ENCODE results near the gene RYR1. TPM values are rescaled to one million over a fixed set of nuclear protein-coding genes. Genes with fewer than 3 reads are reported as not detected.

RYR1 gene
- total RNA-seq, 2 experiments from 2014 or later = 0.54 to 1.4 TPM

- Histone ChIP-seq H3K9me2 (ENCODE audit: insufficient read depth, low read length) (no peaks in the 10 kb centered on the region), H3K4me2 (ENCODE audit: low read length) (peak overlapping the region; percentile 45; the same call in 1 of the 2 replicates), H2AFZ (ENCODE audit: low read length) (peak overlapping the region; percentile 21; the same call in 1 of the 2 replicates), H3K36me3 (ENCODE audit: insufficient read depth, low read length) (no peaks in the 10 kb centered on the region), H4K20me1 (ENCODE audit: insufficient read depth, low read length) (no peaks in the 10 kb centered on the region), H3K4me1 (ENCODE audit: insufficient read depth, low read length, poor library complexity, severe bottlenecking) (no peaks in the 10 kb centered on the region), H3K4me3 (ENCODE audit: low read depth, low read length, poor library complexity, severe bottlenecking) (no peak overlapping the region), H3K9me3 (ENCODE audit: low read length) (no peaks in the 10 kb centered on the region), H3K27ac (ENCODE audit: low read depth, low read length, poor library complexity, severe bottlenecking) (no peak overlapping the region), H3K79me2 (ENCODE audit: insufficient read depth, low read depth, low read length) (no peaks in the 10 kb centered on the region)
- ChIA-PET POLR2A (no interaction called here), CTCF (ENCODE audit: unreplicated experiment) (no interaction called here)
- no TSS peak for BruUV-seq (replicated peaks)
- intact Hi-C loops (cut with micrococcal nuclease; ENCODE audit: unreplicated experiment) = no loop called here
- peak; percentile 41 for DNase-seq (ENCODE audit: low spot score)
- TF ChIP-seq EZH2phosphoT487 (IDR thresholded peaks at IDR 0.05; ENCODE audit: borderline replicate concordance, low read depth, low read length) (no peak), CTCF (conservative IDR thresholded peaks at IDR 0.05; ENCODE audit: low read length) (no peak)
These were observed 94.1 kb downstream of the RYR1 start for GRCh38 chr19:38527466-38528136.

GRCh38 chr19:38528213-38528755, 94.8 kb downstream of the RYR1 start:
- ChIA-PET POLR2A (no interaction called here), CTCF (ENCODE audit: unreplicated experiment) (no interaction called here)
- intact Hi-C loops (cut with micrococcal nuclease; ENCODE audit: unreplicated experiment) = no loop called here
- Histone ChIP-seq H2AFZ (ENCODE audit: low read length) (peak overlapping the region; percentile 21; the same call in 1 of the 2 replicates), H3K4me1 (ENCODE audit: insufficient read depth, low read length, poor library complexity, severe bottlenecking) (no peaks in the 10 kb centered on the region), H3K27ac (ENCODE audit: low read depth, low read length, poor library complexity, severe bottlenecking) (no peak overlapping the region), H3K79me2 (ENCODE audit: insufficient read depth, low read depth, low read length) (no peaks in the 10 kb centered on the region), H4K20me1 (ENCODE audit: insufficient read depth, low read length) (no peaks in the 10 kb centered on the region), H3K4me3 (ENCODE audit: low read depth, low read length, poor library complexity, severe bottlenecking) (no peak overlapping the region), H3K9me3 (ENCODE audit: low read length) (no peaks in the 10 kb centered on the region), H3K4me2 (ENCODE audit: low read length) (peak overlapping the region; percentile 45), H3K9me2 (ENCODE audit: insufficient read depth, low read length) (no peaks in the 10 kb centered on the region), H3K36me3 (ENCODE audit: insufficient read depth, low read length) (no peaks in the 10 kb centered on the region)
- no peak for DNase-seq (ENCODE audit: low spot score)
- no TSS peak for BruUV-seq (replicated peaks)
- TF ChIP-seq EZH2phosphoT487 (IDR thresholded peaks at IDR 0.05; ENCODE audit: borderline replicate concordance, low read depth, low read length) (no peak), CTCF (conservative IDR thresholded peaks at IDR 0.05; ENCODE audit: low read length) (no peak)

- TF ChIP-seq CTCF (conservative IDR thresholded peaks at IDR 0.05; ENCODE audit: low read length) = no peak
- no peak for TF ChIP-seq EZH2phosphoT487 (IDR thresholded peaks at IDR 0.05; ENCODE audit: borderline replicate concordance, low read depth, low read length)
- no peak overlapping the region for H3K4me2 ChIP-seq (ENCODE audit: low read length)
- no peak overlapping the region for H3K4me3 ChIP-seq (ENCODE audit: low read depth, low read length, poor library complexity, severe bottlenecking)
- H2AFZ ChIP-seq (ENCODE audit: low read length) = no peak overlapping the region
- no peaks in the 10 kb centered on the region for H3K79me2 ChIP-seq (ENCODE audit: insufficient read depth, low read depth, low read length)
- CTCF ChIA-PET (ENCODE audit: unreplicated experiment) = no interaction called here
- no TSS peak for BruUV-seq (replicated peaks)
- no peaks in the 10 kb centered on the region for H3K9me3 ChIP-seq (ENCODE audit: low read length)
- no peaks in the 10 kb centered on the region for H3K9me2 ChIP-seq (ENCODE audit: insufficient read depth, low read length)
- H3K36me3 ChIP-seq (ENCODE audit: insufficient read depth, low read length) = no peaks in the 10 kb centered on the region
- intact Hi-C loops (cut with micrococcal nuclease; ENCODE audit: unreplicated experiment) = no loop called here
- H3K4me1 ChIP-seq (ENCODE audit: insufficient read depth, low read length, poor library complexity, severe bottlenecking) = no peaks in the 10 kb centered on the region
- DNase-seq (ENCODE audit: low spot score) = no peak
- POLR2A ChIA-PET = no interaction called here
- no peak overlapping the region for H3K27ac ChIP-seq (ENCODE audit: low read depth, low read length, poor library complexity, severe bottlenecking)
- no peaks in the 10 kb centered on the region for H4K20me1 ChIP-seq (ENCODE audit: insufficient read depth, low read length)
These were observed 95.4 kb downstream of the RYR1 start for GRCh38 chr19:38528931-38529330.

All from OCI-LY7 (cell line).